Endometrial microvascular endothelial cells (primary cell): ENCODE measurements around the gene ANXA10. TPM values are rescaled to one million over a fixed set of nuclear protein-coding genes. Genes with fewer than 3 reads are reported as not detected.
"Not testable (repeated sequence)": the region's sequence is repeated elsewhere in the genome, so short reads cannot be mapped to it uniquely, and the experiment has no call there.

ENCODE experiments used
- in situ Hi-C: cut with HindIII; loops from 2 replicates; pipeline ENCODE4 v1.10.0; 2017; ENCODE audit warnings: low sequenced_read_pairs, low pct_unique_long_range_greater_than_20kb; ENCODE audit errors: inconsistent ontology term
- total RNA-seq: library from RNA; depleted of rRNA; stranded (reverse); fragments of >200 nt; gene quantifications from one replicate; pipeline ENCODE4 v1.2.3, GENCODE V29; 2015; ENCODE audit errors: inconsistent ontology term

ANXA10 gene
- total RNA-seq, 1 donor from 2014 or later, result not detected

GRCh38 chr4:168102403-168102802 is 10.1 kb downstream of the ANXA10 start:
- in situ Hi-C loops, result no loop called here

- in situ Hi-C loops, result no loop called here
Measured at GRCh38 chr4:168109527-168109926, 17.2 kb downstream of the ANXA10 start.

DNA sequence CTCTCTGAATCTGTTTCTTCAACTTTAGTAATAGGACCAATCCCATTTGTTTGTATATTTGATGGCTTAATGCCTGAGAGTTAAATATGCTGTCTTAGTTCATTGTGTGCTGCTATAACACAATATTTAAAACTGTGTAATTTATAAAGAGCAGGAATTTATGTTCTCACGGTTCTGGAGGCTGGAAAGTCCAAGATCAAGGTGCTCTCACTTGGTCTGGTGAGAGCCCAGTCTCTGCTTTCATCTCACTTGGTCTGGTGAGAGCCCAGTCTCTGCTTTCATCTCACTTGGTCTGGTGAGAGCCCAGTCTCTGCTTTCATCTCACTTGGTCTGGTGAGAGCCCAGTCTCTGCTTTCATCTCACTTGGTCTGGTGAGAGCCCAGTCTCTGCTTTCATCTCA is 20.7 kb downstream of the ANXA10 start:
- in situ Hi-C loops, result not testable (repeated sequence)

DNA sequence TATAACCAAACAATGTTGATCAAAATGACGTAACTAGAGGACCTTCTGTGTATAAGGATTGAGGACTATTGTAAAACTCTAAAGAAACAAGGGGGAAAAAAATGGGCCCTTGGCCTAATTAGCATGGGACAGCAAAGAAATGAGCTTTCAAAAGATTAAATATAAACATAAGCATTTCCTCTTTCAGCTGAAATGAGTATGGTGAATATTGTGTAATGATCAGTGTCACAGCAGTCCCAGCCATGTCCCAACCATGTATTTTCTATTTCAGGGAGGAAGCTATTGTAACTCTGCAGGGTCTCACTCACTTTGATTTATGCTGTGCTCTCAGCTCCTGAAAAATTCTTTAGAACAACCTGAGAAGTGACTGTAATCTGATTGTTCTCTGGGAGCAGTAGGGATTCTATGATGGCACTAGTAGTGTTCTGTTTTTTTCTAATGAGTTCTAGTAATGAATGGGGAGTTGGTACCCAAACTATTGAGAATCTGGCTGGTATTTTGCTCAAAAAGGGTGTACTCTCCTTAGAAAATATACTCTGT is 25.8 kb downstream of the ANXA10 start:
- in situ Hi-C loops, result no loop called here

GRCh38 chr4:168119100-168119499 is 26.8 kb downstream of the ANXA10 start:
- in situ Hi-C loops, result no loop called here

GRCh38 chr4:168119890-168120289 is 27.6 kb downstream of the ANXA10 start:
- in situ Hi-C loops, result no loop called here

DNA sequence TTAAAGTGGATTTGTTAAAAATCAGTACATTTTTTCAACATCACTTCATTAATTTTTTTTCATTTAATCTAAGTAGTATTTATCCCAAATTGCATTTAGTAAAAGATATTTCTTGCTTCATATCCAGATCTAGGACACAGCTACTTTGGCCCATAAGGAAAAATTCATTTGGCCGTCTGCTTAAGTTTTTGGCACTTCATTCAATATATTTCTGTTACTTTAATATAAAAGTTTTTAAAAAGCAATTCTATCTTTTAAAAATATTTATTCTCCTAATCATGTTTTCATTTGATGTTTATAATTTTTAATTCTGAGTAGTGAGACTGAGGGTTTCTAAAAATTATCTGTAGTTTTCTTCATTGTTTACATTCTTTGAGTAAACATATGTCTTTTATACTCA is 28.5 kb downstream of the ANXA10 start:
- in situ Hi-C loops, result no loop called here

DNA sequence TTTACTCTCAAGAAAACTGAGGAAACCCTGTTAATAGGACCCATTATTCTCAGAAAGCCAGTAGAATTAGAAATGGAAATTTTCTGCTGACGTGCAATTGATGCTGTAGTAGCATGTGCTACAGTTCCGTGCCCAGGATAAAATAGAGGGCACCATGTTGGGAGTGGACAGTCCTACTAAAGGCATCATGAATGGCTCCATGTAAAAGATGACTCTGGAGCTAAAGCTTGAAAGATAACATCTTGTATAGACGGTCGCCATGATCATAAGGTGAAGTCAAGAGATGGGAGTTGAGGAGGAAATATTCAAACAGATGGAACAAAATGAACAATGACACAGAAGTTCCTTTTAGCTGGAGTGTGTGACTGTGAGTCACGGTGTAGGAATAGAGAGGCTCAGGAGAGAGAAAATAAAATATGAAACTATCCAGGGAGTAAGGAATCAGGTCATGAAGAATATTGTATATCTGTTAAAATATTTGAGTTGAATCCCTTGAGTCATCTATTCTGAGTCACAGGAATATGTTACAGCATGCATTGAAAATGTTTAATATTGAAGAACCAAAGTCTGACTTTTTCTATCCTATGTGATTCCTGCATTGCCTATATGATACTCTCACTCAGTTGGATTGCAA is 31.8 kb downstream of the ANXA10 start:
- in situ Hi-C loops, result no loop called here

GRCh38 chr4:168126952-168127351 is 34.6 kb downstream of the ANXA10 start:
- in situ Hi-C loops, result no loop called here

GRCh38 chr4:168128601-168129000 is 36.3 kb downstream of the ANXA10 start:
- in situ Hi-C loops, result no loop called here

DNA sequence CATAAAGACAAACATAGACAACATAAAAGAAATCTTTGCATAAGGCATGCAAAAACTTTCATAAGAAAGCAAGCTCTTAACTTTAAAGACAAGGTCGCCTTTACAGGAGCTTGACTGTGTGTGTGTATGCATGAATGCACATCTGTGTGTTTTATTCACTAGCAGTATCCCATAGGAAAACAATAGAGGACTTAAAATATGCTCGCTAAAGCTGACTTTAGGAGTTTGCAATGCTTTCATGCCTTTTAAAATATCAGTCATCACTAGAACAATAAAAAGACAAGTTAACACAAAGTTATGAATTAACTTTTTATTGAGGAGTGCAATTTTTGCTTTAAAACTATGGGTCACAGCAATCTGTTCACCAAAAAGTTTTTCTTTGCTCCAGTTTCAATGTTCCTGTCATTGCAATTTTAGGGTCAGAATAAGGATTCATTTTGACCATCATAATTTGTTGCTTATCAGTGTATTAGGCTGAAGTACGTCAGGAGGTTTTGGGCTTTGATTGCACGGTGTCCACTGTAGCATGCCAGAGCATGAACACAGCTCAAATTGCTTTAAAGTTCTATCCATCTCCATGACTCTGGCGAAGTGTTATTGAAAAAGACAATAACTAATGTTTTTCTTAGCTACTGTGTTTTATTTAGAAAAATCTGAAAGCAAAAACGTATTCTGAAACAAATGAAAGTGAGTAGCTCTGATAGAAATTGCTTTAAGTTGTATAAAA is 36.9 kb downstream of the ANXA10 start:
- in situ Hi-C loops, result no loop called here

GRCh38 chr4:168129802-168130201 is 37.5 kb downstream of the ANXA10 start:
- in situ Hi-C loops, result no loop called here

DNA sequence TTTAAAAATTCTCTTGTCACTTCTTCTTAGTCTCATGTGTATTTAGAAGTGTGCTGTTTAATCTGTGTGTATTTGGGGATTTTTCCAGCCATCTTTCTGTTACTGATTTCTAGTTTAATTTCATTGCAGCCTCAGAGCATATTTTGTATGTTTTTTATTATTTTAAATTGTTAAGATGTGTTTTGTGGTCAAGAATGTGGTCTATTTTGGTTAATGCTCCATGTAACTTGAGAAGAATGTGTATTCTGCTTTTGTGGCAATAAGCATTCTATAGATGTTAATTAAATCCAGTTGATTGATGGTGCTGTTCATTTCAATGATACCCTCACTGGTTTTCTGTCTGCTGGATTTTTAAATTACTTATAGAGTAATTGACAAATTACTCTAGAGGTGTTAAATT is 38.9 kb downstream of the ANXA10 start:
- in situ Hi-C loops, result no loop called here

DNA sequence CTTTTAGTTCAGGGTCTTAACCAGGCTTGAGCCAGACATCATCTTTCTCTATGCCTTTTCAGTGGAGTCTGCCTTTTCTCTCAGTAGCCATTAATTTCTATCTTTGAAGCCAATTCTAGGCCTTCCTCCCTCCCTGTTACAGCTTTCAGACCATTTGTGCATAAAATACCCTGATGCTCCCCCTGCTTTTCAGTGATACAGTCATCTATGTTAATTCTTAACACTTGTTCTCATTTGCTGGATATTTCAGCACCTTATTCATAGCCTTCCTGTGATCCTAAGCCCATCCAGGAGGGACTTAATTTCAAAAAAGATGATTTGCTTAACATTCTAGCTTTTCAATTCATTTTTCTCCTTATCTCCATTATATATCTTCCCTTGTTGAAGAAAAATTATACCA is 42.3 kb downstream of the ANXA10 start:
- in situ Hi-C loops, result no loop called here

- in situ Hi-C loops, result not testable (repeated sequence)
Measured at GRCh38 chr4:168135860-168136259, 43.5 kb downstream of the ANXA10 start.

DNA sequence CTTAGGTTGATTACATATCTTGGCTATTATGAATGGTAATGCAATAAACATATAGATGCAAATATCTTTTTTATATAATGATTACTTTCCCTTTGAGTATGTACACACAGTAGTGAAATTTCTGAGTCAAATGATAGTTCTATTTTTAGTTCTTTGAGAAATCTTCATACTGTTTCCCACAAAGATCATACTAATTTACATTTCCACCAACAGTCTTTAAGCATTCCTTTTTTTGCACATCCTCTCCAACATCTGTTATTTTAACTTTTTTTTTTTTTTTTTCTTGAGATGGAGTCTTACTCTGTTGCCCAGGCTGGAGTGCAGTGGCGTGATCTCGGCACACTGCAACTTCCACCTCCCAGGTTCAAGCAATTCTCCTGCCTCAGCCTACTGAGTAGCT is 45.4 kb downstream of the ANXA10 start:
- in situ Hi-C loops, result not testable (repeated sequence)

DNA sequence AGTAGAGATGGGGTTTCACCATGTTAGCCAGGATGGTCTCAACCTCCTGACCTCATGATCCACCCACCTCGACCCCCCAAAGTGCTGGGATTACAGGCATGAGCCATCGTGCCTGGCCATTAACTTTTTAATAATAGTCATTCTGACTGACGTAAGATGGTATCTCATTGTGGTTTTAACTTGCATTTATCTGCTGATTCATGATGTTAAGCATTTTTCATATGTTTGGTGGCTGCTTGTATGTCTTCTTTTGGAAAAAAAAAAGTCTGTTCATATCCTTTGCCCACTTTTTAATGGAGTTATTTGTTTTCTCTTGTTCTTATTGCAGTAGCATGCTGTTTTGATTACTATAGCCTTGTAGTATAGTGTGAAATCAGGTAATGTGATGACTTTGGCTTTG is 45.8 kb downstream of the ANXA10 start:
- in situ Hi-C loops, result no loop called here

DNA sequence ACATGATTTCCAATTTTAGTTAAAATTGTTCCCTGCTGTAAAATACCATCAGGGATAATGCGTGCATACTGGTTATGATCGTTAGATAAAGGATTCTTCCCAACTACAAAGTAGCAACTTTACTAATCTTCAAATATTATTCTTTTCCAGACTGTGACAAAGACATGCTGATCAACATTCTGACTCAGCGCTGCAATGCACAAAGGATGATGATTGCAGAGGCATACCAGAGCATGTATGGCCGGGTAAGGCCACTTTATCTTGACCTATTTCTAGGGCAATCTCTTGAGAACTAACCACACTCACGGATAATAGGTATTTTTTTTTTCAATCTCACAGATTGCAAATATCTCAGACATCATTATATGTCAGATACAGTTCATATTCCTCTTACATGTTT is 47.0 kb downstream of the ANXA10 start:
- in situ Hi-C loops, result no loop called here

DNA sequence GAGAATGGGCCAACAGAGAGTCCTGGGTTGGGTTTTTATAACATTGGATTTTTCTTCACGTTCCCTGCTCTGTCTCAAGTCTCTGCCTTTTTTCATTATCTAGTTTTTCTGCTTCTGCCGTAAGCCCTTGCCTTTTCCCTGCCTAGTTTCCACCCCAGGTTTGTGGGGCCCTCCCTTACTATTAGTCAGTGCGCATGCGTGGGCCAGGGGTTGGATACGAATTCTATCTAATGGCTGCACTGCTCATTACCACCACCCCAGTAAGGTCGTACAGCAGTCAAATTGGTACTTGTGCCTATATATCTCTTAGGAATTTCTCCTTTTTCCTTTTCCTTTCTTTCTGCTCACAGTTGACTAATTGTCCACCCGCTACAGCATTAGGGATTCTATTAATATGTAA is 49.4 kb downstream of the ANXA10 start:
- in situ Hi-C loops, result no loop called here

DNA sequence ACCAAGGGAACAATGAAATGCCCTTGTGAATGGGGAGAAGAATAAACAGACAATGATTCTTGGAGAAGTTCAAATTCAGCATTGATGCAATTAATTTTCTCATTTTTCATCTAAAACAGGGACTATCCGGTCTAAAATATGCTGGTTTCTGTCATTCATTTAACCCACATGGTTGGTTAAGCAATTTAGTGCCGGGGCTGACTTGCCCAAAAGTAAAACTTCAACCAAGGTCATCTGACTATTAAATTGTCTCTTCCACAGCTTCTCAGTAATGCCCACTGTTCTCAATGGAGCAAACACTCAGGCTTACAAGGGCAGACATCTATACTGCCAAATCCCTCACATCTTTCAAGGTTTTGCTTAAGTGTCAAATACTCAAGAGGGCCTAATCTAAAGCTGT is 51.3 kb downstream of the ANXA10 start:
- in situ Hi-C loops, result no loop called here
